ENCODE measurements around the gene GYPA. TPM values are rescaled to one million over a fixed set of nuclear protein-coding genes. Genes with fewer than 3 reads are reported as not detected.

GYPA gene
- polyA plus RNA-seq, 2 of the 4 experiments (the other 2 are of a cell fraction): not detected

- ChIA-PET CTCF (no interaction called here), POLR2A (no interaction called here)
- no peak for FAIRE-seq
- no peak overlapping the region for H3K4me3 ChIP-seq
- H3K4me2 ChIP-seq: no peak overlapping the region
- no peak overlapping the region for H3K27ac ChIP-seq
- no peak for TF ChIP-seq USF2 (IDR thresholded peaks at IDR 0.05)
- TF ChIP-seq FOSB (CRISPR knock-in tag; IDR thresholded peaks at IDR 0.05): no peak
- no peak for TF ChIP-seq ZNF302 (CRISPR knock-in tag; IDR thresholded peaks at IDR 0.05)
- TF ChIP-seq POLR2AphosphoS2 (conservative IDR thresholded peaks at IDR 0.05; ENCODE audit: low read length): no peak
- no peak for TF ChIP-seq JUN (IDR thresholded peaks at IDR 0.05)
- TF ChIP-seq KDM5A (IDR thresholded peaks at IDR 0.05): no peak
- TF ChIP-seq CBX8 (IDR thresholded peaks at IDR 0.05): no peak
- no peak for TF ChIP-seq RNF2 (IDR thresholded peaks at IDR 0.05; ENCODE audit: borderline replicate concordance, low read depth)
- TF ChIP-seq ATOH8 (CRISPR knock-in tag; IDR thresholded peaks at IDR 0.05; ENCODE audit: low read depth): no peak
- no peak for TF ChIP-seq CHD2 (IDR thresholded peaks at IDR 0.05; ENCODE audit: low read length, partially characterized antibody)
- no peak for TF ChIP-seq RARB (CRISPR knock-in tag; IDR thresholded peaks at IDR 0.05)
- TF ChIP-seq BHLHE40 (IDR thresholded peaks at IDR 0.05; ENCODE audit: low read depth, low read length): no peak
- no peak for TF ChIP-seq TFCP2L1 (CRISPR knock-in tag; IDR thresholded peaks at IDR 0.05)
- no peak for TF ChIP-seq REST (IDR thresholded peaks at IDR 0.05)
- TF ChIP-seq HMGXB4 (CRISPR knock-in tag; IDR thresholded peaks at IDR 0.05; ENCODE audit: borderline replicate concordance): no peak
- no peak for TF ChIP-seq CBX2 (IDR thresholded peaks at IDR 0.05; ENCODE audit: borderline replicate concordance, low read depth)
- no peak for TF ChIP-seq NR3C1 (IDR thresholded peaks at IDR 0.05)
- no peak for TF ChIP-seq KDM1A (IDR thresholded peaks at IDR 0.05; ENCODE audit: low read depth)
- ATAC-seq: no peak
- WGBS (ENCODE audit: missing lambda C conversion rate): 29% methylated on average over 1 of the region's 1 CpG
- H3K4me1 ChIP-seq: 0 out of 3 replicates have a peak, but pooled peaks cover 2% of the 10 kb centered on the region
- DNase-seq (ENCODE audit: low read depth in 1 of 2, low spot score in 1 of 2): no peak
- no peaks in the 10 kb centered on the region for H3K9me3 ChIP-seq
Measured at GRCh38 chr4:144179152-144179739, 38.7 kb upstream of the GYPA start.

GRCh38 chr4:144178414-144178813 is 37.9 kb upstream of the GYPA start:
- no peak for DNase-seq (ENCODE audit: low read depth in 1 of 2, low spot score in 1 of 2)
- POLR2A ChIA-PET: no interaction called here
- FAIRE-seq: no peak
- no peak overlapping the region for H3K4me2 ChIP-seq
- H3K4me1 ChIP-seq: 0 out of 3 replicates have a peak, but pooled peaks cover 2% of the 10 kb centered on the region
- no peaks in the 10 kb centered on the region for H3K9me3 ChIP-seq
- 55% methylated on average over 2 of the region's 2 CpGs for WGBS (ENCODE audit: missing lambda C conversion rate)
- TF ChIP-seq FOSL2 (IDR thresholded peaks at IDR 0.05) (no peak), FOSL2 (CRISPR knock-in tag; IDR thresholded peaks at IDR 0.05) (no peak), MYC (IDR thresholded peaks at IDR 0.05; ENCODE audit: borderline replicate concordance, low read length) (no peak), TP53 (CRISPR knock-in tag; IDR thresholded peaks at IDR 0.05) (no peak), EHF (CRISPR knock-in tag; IDR thresholded peaks at IDR 0.05) (no peak), NFE2L2 (conservative IDR thresholded peaks at IDR 0.05; ENCODE audit: low read length) (no peak), PBX3 (IDR thresholded peaks at IDR 0.05) (no peak), JUNB (IDR thresholded peaks at IDR 0.05) (no peak), SMC3 (IDR thresholded peaks at IDR 0.05) (no peak), GATA3 (IDR thresholded peaks at IDR 0.05; ENCODE audit: borderline replicate concordance) (no peak), CEBPB (IDR thresholded peaks at IDR 0.05) (no peak), CHD2 (IDR thresholded peaks at IDR 0.05; ENCODE audit: low read length, partially characterized antibody) (no peak)
- ATAC-seq: no peak
- no peak overlapping the region for H3K27ac ChIP-seq
- no peak overlapping the region for H3K4me3 ChIP-seq
- CTCF ChIA-PET: interaction anchor here (0.9 kb wide), 1 partner anchor 883 kb away, joined by 3 read pairs; no protein-coding TSS in a partner anchor

Data from A549 (cell line).